Ascending aorta (tissue), 2 donors: ENCODE measurements around the gene FRMD4A. TPM values are rescaled to one million over a fixed set of nuclear protein-coding genes. Genes with fewer than 3 reads are reported as not detected.

Source experiments
- DNase-seq, 2 donors: peaks; one replicate each; pipeline ENCODE4 v3.0.0-alpha.2; 2019; ENCODE audit warnings: low spot score in 2 of 2
- H3K27ac ChIP-seq, 2 donors: fragments of 200-600 bp; sonication (generic); one replicate each; pipeline ENCODE4 v1.5.1; 2016 to 2017; ENCODE audit warnings: mild to moderate bottlenecking in 1 of 2
- H3K27me3 ChIP-seq: fragments of 200-600 bp; sonication (generic); one replicate; pipeline ENCODE4 v1.5.1; 2017
- H3K36me3 ChIP-seq, 2 donors: fragments of 200-600 bp; sonication (generic); one replicate each; pipeline ENCODE4 v1.5.1; 2016
- H3K4me1 ChIP-seq, 2 donors: fragments of 200-600 bp; sonication (generic); one replicate each; pipeline ENCODE4 v1.5.1; 2016 to 2017; ENCODE audit warnings: mild to moderate bottlenecking in 1 of 2
- H3K4me3 ChIP-seq, 2 donors: fragments of 200-600 bp; sonication (generic); one replicate each; pipeline ENCODE4 v1.5.1; 2016 to 2017; ENCODE audit warnings: mild to moderate bottlenecking in 1 of 2
- H3K9me3 ChIP-seq, 2 donors: fragments of 200-600 bp; sonication (generic); one replicate each; pipeline ENCODE4 v1.5.1; 2016
- CTCF ChIP-seq, 3 experiments: fragments of 200-600 bp in 2 of 3; fragments of 450-650 bp in 1 of 3; sonication (generic) in 2 of 3; IDR thresholded peaks; one replicate each; pipeline ENCODE4 v1.5.1; 2016 to 2019; ENCODE audit warnings: antibody characterized with exemption in 3 of 3, mild to moderate bottlenecking in 1 of 3, moderate library complexity in 1 of 3
- intact Hi-C: fragments of 100-400 bp; cut with DNase I; formaldehyde crosslinking; loops from one replicate; pipeline ENCODE4 v1.15.1; 2023
- total RNA-seq: library from RNA; depleted of rRNA; stranded (reverse); fragments of >200 nt; gene quantifications from one replicate; pipeline ENCODE4 v1.1.0, GENCODE V29; 2016

The FRMD4A gene
- total RNA-seq, 1 donor from 2014 or later: 108 TPM

GRCh38 chr10:13885238-13885990 is 445.3 kb downstream of the FRMD4A start:
- H3K4me1 ChIP-seq: peaks cover 3 to 24% of the 10 kb centered on the region in 2 donors
- no peak overlapping the region for H3K4me3 ChIP-seq
- intact Hi-C loops: loop anchor here (5.0 kb wide), 1 partner anchor 48 kb away; no protein-coding TSS in a partner anchor
- peak in 1 of 2 donors; percentile 61 for DNase-seq
- H3K9me3 ChIP-seq: no peaks in the 10 kb centered on the region
- H3K36me3 ChIP-seq: no peaks in the 10 kb centered on the region
- H3K27me3 ChIP-seq: no peaks in the 10 kb centered on the region
- TF ChIP-seq CTCF (IDR thresholded peaks at IDR 0.05): no peak
- H3K27ac ChIP-seq: no peak overlapping the region

GRCh38 chr10:13883636-13884444 is 446.9 kb downstream of the FRMD4A start:
- H3K27ac ChIP-seq: peak overlapping the region; percentile 49 to 67
- no peak overlapping the region for H3K4me3 ChIP-seq
- no peaks in the 10 kb centered on the region for H3K27me3 ChIP-seq
- no peak for TF ChIP-seq CTCF (IDR thresholded peaks at IDR 0.05)
- no peaks in the 10 kb centered on the region for H3K36me3 ChIP-seq
- intact Hi-C loops: no loop called here
- peak in 1 of 2 donors; percentile 5 for DNase-seq
- H3K4me1 ChIP-seq: peaks cover 3 to 24% of the 10 kb centered on the region in 2 donors
- no peaks in the 10 kb centered on the region for H3K9me3 ChIP-seq

GRCh38 chr10:13882119-13882711 is 448.5 kb downstream of the FRMD4A start:
- no peak for DNase-seq
- Histone ChIP-seq H3K27ac (peak overlapping the region; percentile 49 to 67), H3K4me1 (peaks cover 3 to 26% of the 10 kb centered on the region in 2 donors), H3K27me3 (no peaks in the 10 kb centered on the region), H3K4me3 (no peak overlapping the region), H3K9me3 (no peaks in the 10 kb centered on the region), H3K36me3 (no peaks in the 10 kb centered on the region)
- intact Hi-C loops: no loop called here
- TF ChIP-seq CTCF (IDR thresholded peaks at IDR 0.05): no peak

GRCh38 chr10:13880760-13881159 is 450.0 kb downstream of the FRMD4A start:
- Histone ChIP-seq H3K4me1 (peaks cover 3 to 27% of the 10 kb centered on the region in 2 donors), H3K4me3 (no peak overlapping the region), H3K9me3 (no peaks in the 10 kb centered on the region), H3K27me3 (no peaks in the 10 kb centered on the region), H3K36me3 (no peaks in the 10 kb centered on the region), H3K27ac (peak overlapping the region; percentile 47 to 67)
- intact Hi-C loops: no loop called here
- no peak for TF ChIP-seq CTCF (IDR thresholded peaks at IDR 0.05)
- DNase-seq: no peak

- no peak for TF ChIP-seq CTCF (IDR thresholded peaks at IDR 0.05)
- no peaks in the 10 kb centered on the region for H3K36me3 ChIP-seq
- H3K27ac ChIP-seq: peak overlapping the region; percentile 67 to 73
- peak in 1 of 2 donors; percentile 90 for DNase-seq
- H3K4me3 ChIP-seq: peak overlapping the region in 1 of 2 donors; percentile 1
- intact Hi-C loops: loop anchor here (5.0 kb wide), 1 partner anchor 80 kb away; no protein-coding TSS in a partner anchor
- no peaks in the 10 kb centered on the region for H3K9me3 ChIP-seq
- H3K27me3 ChIP-seq: no peaks in the 10 kb centered on the region
- H3K4me1 ChIP-seq: peaks cover 5 to 27% of the 10 kb centered on the region in 2 donors
Observed at GRCh38 chr10:13877154-13877909, 453.4 kb downstream of the FRMD4A start.
